ENCODE results near the gene ENPP7.

Gene ENPP7

DNA sequence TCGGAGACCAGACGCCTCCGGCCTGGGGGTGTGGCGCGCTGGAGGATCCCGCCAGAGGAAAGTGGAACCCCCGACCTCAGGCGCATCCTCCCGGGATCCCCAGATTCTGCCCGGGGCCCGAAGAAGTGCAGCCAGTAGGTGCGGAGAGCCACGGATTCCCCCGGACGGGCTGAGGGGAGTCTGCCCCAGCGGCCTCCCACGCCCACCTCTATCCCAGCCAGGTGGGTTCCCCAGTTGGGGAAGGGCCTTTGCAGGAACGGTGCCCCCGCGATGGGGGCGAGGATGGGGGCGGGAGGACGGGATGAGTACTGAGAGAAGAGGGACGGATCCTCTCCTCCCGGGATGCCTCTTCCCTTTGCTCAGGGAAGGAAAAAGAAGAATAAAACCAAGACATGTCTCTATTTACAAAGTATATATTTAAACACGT is 61.0 kb downstream of the ENPP7 start:
- no peak for DNase-seq (ENCODE audit: low read depth in 3 of 3)

Data from stimulated activated CD4-positive, alpha-beta T cell treated with anti-CD3 and anti-CD28 coated beads, TNF-alpha, amount 100 ng/mL, for 48 hours (primary cell).